Endothelial cell of umbilical vein (primary cell): ENCODE results near the gene SLC6A1. TPM values are rescaled to one million over a fixed set of nuclear protein-coding genes. Genes with fewer than 3 reads are reported as not detected.

Experiments used
- BruUV-seq: library from RNA; stranded (reverse); fragments of 400-500 nt; replicated peaks from 2 replicates; lab custom pipeline; 2021; lab: Mats Ljungman, UMichigan
- CTCF ChIA-PET: fragments of 300-600, 350-600 bp; sonication (Branson Sonifier 250); formaldehyde crosslinking; loops from one replicate; lab custom pipeline; 2021; ENCODE audit warnings: antibody characterized with exemption, inconsistent platforms; lab: Charles Lee
- POLR2A ChIA-PET: fragments of 300-600, 350-600 bp; sonication (Branson Sonifier 250); formaldehyde crosslinking; loops from one replicate; lab custom pipeline; 2021; ENCODE audit warnings: antibody characterized with exemption, inconsistent platforms; lab: Charles Lee
- DNase-seq: peaks from one replicate; pipeline ENCODE4 v3.0.0-alpha.2; 2011; ENCODE audit warnings: low read depth, low spot score
- FAIRE-seq: peaks from 2 replicates; lab custom pipeline; 2011; peaks lifted over from hg19 to GRCh38; lab: Jason Lieb, UNC
- H2AFZ ChIP-seq: 2 replicates; pipeline ENCODE4 v1.6.0; 2012; ENCODE audit warnings: low read depth, low read length, control low read depth, inconsistent platforms
- H3K27ac ChIP-seq: 2 replicates; pipeline ENCODE4 v1.5.1; 2011; ENCODE audit warnings: low read depth, mild to moderate bottlenecking, control low read depth, low read length, moderate library complexity; ENCODE audit not compliant: insufficient read depth
- H3K27me3 ChIP-seq, 2 experiments: 2 replicates each; pipeline versions ENCODE4 v1.6.0 to v1.6.1; 2011; ENCODE audit warnings: low read length in 2 of 2, mixed read lengths in 1 of 2; ENCODE audit not compliant: control insufficient read depth in 2 of 2, insufficient read depth in 2 of 2
- H3K36me3 ChIP-seq, 2 experiments: 2 replicates in 1 of 2; 3 replicates in 1 of 2; pipeline ENCODE4 v1.5.1; 2011; ENCODE audit warnings: low read length in 2 of 2, mild to moderate bottlenecking in 1 of 2, moderate library complexity in 1 of 2; ENCODE audit not compliant: control insufficient read depth in 2 of 2, insufficient read depth in 2 of 2; ENCODE audit errors: extremely low read depth in 1 of 2
- H3K4me1 ChIP-seq: 3 replicates; pipeline ENCODE4 v1.5.1; 2011; ENCODE audit warnings: mild to moderate bottlenecking, low read length; ENCODE audit not compliant: control insufficient read depth, insufficient read depth; ENCODE audit errors: extremely low read depth
- H3K4me2 ChIP-seq: 2 replicates; pipeline ENCODE4 v1.6.1; 2011; ENCODE audit warnings: low read length, control low read depth, mixed read lengths; ENCODE audit not compliant: insufficient read depth
- H3K4me3 ChIP-seq, 3 experiments: fragments of 200-600 bp in 1 of 3; sonication (generic), shearing (Covaris generic) in 1 of 3; replicated peaks in 1 of 3; 2 replicates each; pipeline ENCODE4 v1.5.1; 2011 to 2016; ENCODE audit warnings: control low read depth in 3 of 3, low read length in 3 of 3, mild to moderate bottlenecking in 2 of 3, inconsistent platforms in 1 of 3, low read depth in 1 of 3, moderate library complexity in 1 of 3; ENCODE audit not compliant: insufficient read depth in 1 of 3
- H3K79me2 ChIP-seq: 2 replicates; pipeline ENCODE4 v1.6.0; 2012; ENCODE audit warnings: low read length, inconsistent platforms; ENCODE audit not compliant: control insufficient read depth, insufficient read depth
- H3K9ac ChIP-seq: replicated peaks from 2 replicates; pipeline ENCODE3; 2011; ENCODE audit warnings: low read length, control low read depth; ENCODE audit not compliant: insufficient read depth; ENCODE audit errors: extremely low read depth
- H3K9me1 ChIP-seq: replicated peaks from 3 replicates; pipeline ENCODE4 v1.6.0; 2011; ENCODE audit warnings: mild to moderate bottlenecking, low read length; ENCODE audit not compliant: control insufficient read depth, insufficient read depth; ENCODE audit errors: extremely low read depth
- H3K9me3 ChIP-seq: replicated peaks from 2 replicates; pipeline ENCODE4 v1.5.1; 2012; ENCODE audit warnings: low read length, inconsistent platforms; ENCODE audit not compliant: control insufficient read depth, insufficient read depth
- H4K20me1 ChIP-seq: replicated peaks from 2 replicates; pipeline ENCODE3; 2011; ENCODE audit warnings: mild to moderate bottlenecking, low read length; ENCODE audit not compliant: control insufficient read depth, insufficient read depth; ENCODE audit errors: extremely low read depth
- EZH2 ChIP-seq: IDR thresholded peaks from 2 replicates; pipeline ENCODE4 v1.6.1; 2012; ENCODE audit warnings: borderline replicate concordance, low read depth, mild to moderate bottlenecking, moderate library complexity, low read length, inconsistent platforms; ENCODE audit not compliant: severe bottlenecking
- FOS ChIP-seq: IDR thresholded peaks from 2 replicates; pipeline ENCODE4 v1.6.1; 2011; ENCODE audit warnings: mild to moderate bottlenecking, low read length, moderate library complexity, borderline replicate concordance; ENCODE audit not compliant: insufficient read depth
- GATA2 ChIP-seq: IDR thresholded peaks from 2 replicates; pipeline ENCODE4 v1.7.0; 2011; ENCODE audit warnings: low read depth, mild to moderate bottlenecking, moderate library complexity, mixed read lengths, low read length; ENCODE audit not compliant: insufficient read length, insufficient read depth
- JUN ChIP-seq: IDR thresholded peaks from 2 replicates; pipeline ENCODE4 v1.6.1; 2011; ENCODE audit warnings: borderline replicate concordance, low read depth; ENCODE audit not compliant: insufficient read length, insufficient read depth
- MYC ChIP-seq: IDR thresholded peaks from one replicate; pipeline ENCODE4 v1.6.1; 2011; ENCODE audit warnings: mild to moderate bottlenecking, low read depth, low read length
- POLR2A ChIP-seq: IDR thresholded peaks from 2 replicates; pipeline ENCODE4 v1.6.1; 2012; ENCODE audit warnings: low read depth, mild to moderate bottlenecking, control low read depth, low read length
- POLR2AphosphoS5 ChIP-seq: IDR thresholded peaks from 2 replicates; pipeline ENCODE4 v1.6.1; 2012; ENCODE audit warnings: low read depth, mild to moderate bottlenecking, control low read depth, low read length, moderate library complexity; ENCODE audit not compliant: insufficient read depth
- dilution Hi-C: fragments of 300-500 bp; cut with MboI; formaldehyde crosslinking; loops from one replicate; pipeline ENCODE4 v1.15.0; 2019; ENCODE audit warnings: low sequenced_read_pairs; ENCODE audit not compliant: extremely low pct_ligation_motif_present
- intact Hi-C: fragments of 100-400 bp; cut with micrococcal nuclease; formaldehyde crosslinking; loops from one replicate; pipeline ENCODE4 v1.10.0; 2022
- polyA plus RNA-seq, 4 experiments: library from polyadenylated mRNA; depleted of rRNA in 3 of 4; stranded (reverse) in 3 of 4; unstranded in 1 of 4; fragments of >200 nt; gene quantifications; 2 replicates each; pipeline versions ENCODE4 v1.2.1 to v1.2.3, GENCODE V29; 2011 to 2012; ENCODE audit warnings: missing spikeins in 1 of 4
- total RNA-seq: library from RNA; stranded (reverse); gene quantifications from 2 replicates; pipeline ENCODE4 v1.2.3, GENCODE V29; 2021
- TF ChIP-seq, protein P1 (sequence below): IDR thresholded peaks from 2 replicates; pipeline ENCODE4 v1.6.1; 2011; ENCODE audit not compliant: insufficient read depth, insufficient read length
- TF ChIP-seq, protein P2 (sequence below), 2 donors: IDR thresholded peaks; 1 replicate in 1 of 2; 2 replicates in 1 of 2; pipeline ENCODE4 v1.5.1; 2011; ENCODE audit warnings: low read length in 2 of 2, mild to moderate bottlenecking in 2 of 2, moderate library complexity in 2 of 2, control low read depth in 1 of 2, inconsistent platforms in 1 of 2, low read depth in 1 of 2; ENCODE audit not compliant: insufficient read depth in 1 of 2; ENCODE audit errors: extremely low read depth in 1 of 2

SLC6A1 gene
- total and polyA plus RNA-seq, 2 donors (not counting 3 experiments of a cell fraction or from before 2014, with no cell fraction given), result not detected

DNA sequence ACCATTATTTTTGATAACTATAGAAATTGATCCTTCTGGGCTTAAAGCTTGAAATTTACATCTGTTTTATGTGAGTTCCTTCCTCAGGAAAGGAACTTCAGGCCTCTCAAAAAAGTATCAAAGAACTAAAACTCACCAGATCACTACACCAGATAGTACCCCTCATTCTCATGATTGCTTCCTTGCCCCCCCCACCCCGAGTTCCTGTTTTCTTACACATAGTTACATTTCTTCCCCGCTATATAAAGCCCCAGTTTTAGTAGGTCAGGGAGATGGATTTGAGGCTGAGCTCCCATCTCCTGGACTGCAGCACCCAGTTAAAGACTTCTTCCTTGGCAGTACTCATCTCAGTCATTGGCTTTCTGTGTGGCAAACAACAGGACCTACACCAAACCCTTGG is 81.5 kb downstream of the SLC6A1 start:
- no peak overlapping the region for H2AFZ ChIP-seq
- H3K9me1 ChIP-seq, result no peaks in the 10 kb centered on the region
- H3K4me3 ChIP-seq, result no peak overlapping the region
- no peak overlapping the region for H3K9ac ChIP-seq
- H3K27ac ChIP-seq, result no peak overlapping the region
- no peak overlapping the region for H3K4me2 ChIP-seq
- ChIA-PET POLR2A (no interaction called here), CTCF (interaction anchor here (0.6 to 1.6 kb wide), 2 partner anchors 13 to 706 kb away, joined by 4 to 7 read pairs; no protein-coding TSS in a partner anchor)
- H4K20me1 ChIP-seq, result no peaks in the 10 kb centered on the region
- intact Hi-C loops, result no loop called here
- H3K4me1 ChIP-seq, result no peaks in the 10 kb centered on the region
- DNase-seq (no peak), FAIRE-seq (no peak)
- BruUV-seq, result no TSS peak
- peaks cover 2% of the 10 kb centered on the region in 2 experiments for H3K27me3 ChIP-seq
- no peaks in the 10 kb centered on the region for H3K36me3 ChIP-seq
- H3K79me2 ChIP-seq, result no peaks in the 10 kb centered on the region
- no peak for TF ChIP-seq MYC
- no peak for TF ChIP-seq POLR2AphosphoS5
- TF ChIP-seq GATA2, result no peak
- no peak for TF ChIP-seq POLR2A
- TF ChIP-seq, protein P1, sequence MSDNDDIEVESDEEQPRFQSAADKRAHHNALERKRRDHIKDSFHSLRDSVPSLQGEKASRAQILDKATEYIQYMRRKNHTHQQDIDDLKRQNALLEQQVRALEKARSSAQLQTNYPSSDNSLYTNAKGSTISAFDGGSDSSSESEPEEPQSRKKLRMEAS, result no peak
- no peak for TF ChIP-seq JUN
- TF ChIP-seq, protein P2, sequence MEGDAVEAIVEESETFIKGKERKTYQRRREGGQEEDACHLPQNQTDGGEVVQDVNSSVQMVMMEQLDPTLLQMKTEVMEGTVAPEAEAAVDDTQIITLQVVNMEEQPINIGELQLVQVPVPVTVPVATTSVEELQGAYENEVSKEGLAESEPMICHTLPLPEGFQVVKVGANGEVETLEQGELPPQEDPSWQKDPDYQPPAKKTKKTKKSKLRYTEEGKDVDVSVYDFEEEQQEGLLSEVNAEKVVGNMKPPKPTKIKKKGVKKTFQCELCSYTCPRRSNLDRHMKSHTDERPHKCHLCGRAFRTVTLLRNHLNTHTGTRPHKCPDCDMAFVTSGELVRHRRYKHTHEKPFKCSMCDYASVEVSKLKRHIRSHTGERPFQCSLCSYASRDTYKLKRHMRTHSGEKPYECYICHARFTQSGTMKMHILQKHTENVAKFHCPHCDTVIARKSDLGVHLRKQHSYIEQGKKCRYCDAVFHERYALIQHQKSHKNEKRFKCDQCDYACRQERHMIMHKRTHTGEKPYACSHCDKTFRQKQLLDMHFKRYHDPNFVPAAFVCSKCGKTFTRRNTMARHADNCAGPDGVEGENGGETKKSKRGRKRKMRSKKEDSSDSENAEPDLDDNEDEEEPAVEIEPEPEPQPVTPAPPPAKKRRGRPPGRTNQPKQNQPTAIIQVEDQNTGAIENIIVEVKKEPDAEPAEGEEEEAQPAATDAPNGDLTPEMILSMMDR (IDR thresholded peaks at IDR 0.05; ENCODE audit: extremely low read depth in 1 of 2, insufficient read depth in 1 of 2, low read depth in 1 of 2, low read length in 2 of 2), result no peak
- no peak for TF ChIP-seq EZH2
- no peak for TF ChIP-seq FOS
- dilution Hi-C loops, result no loop called here
- no peaks in the 10 kb centered on the region for H3K9me3 ChIP-seq
